Activated CD4-positive, alpha-beta T cell treated with anti-CD3 and anti-CD28 coated beads, Interleukin-2, amount 50 U/mL, for 48 hours (primary cell): ENCODE data around the gene HPS5.
"Not testable (repeated sequence)": the region's sequence is repeated elsewhere in the genome, so short reads cannot be mapped to it uniquely, and the experiment has no call there.

ENCODE experiments used
- DNase-seq, 2 experiments: peaks; one replicate each; pipeline ENCODE4 v3.0.0-alpha.2; 2020

The HPS5 gene

DNA sequence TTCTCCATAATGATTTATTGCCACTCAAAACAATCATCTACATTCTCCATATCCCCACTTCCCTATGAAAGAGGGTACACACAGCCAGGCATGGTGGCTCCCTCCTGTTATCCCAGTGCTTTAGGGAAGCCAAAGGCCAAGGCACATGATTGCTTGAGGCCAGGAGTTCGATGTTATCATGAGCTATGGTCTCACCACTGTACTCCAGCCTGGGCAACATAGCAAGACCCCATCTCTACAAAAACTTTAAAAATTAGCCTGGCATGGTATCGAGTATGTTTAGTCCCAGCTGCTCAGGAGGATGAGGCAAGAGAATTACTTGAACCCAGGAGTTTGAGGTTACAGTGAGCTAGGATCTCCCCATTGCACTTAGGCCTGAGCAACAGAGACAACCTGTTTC lies 6.0 kb downstream of the HPS5 start:
- no peak for DNase-seq

DNA sequence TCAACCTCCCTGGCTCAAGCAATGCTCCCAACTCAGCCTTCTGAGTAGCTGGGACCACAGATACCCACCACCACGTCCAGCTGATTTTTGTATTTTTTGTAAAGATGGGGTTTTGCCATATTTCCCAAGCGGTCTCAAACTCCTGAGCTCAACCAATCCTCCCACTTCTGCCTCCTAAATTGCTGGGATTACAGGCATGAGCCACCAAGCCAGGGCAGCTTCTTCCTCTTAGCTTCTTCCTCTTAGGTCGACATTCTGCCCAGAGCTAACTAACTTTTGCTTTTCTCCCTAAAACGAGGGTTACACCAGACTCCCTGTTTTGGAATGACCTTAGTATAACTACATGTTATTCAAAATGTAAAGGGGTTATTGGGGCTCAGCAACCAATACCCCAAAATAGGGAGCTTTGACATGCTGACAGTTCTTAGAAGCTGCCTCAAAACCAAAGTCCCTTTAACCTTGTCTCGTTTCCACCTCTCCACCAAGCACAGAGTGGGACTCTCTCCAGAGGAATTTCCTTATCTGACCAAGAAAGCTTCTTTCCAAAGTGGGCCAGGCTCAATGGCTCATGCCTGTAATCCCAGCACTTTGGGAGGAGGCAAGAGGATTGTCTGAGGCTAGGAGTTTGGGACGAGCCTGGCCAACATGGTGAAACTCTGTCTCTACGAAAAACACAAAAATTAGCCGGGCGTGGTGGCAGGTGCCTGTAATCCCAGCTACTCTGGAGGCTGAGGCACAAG lies 7.0 kb downstream of the HPS5 start:
- DNase-seq: no peak

DNA sequence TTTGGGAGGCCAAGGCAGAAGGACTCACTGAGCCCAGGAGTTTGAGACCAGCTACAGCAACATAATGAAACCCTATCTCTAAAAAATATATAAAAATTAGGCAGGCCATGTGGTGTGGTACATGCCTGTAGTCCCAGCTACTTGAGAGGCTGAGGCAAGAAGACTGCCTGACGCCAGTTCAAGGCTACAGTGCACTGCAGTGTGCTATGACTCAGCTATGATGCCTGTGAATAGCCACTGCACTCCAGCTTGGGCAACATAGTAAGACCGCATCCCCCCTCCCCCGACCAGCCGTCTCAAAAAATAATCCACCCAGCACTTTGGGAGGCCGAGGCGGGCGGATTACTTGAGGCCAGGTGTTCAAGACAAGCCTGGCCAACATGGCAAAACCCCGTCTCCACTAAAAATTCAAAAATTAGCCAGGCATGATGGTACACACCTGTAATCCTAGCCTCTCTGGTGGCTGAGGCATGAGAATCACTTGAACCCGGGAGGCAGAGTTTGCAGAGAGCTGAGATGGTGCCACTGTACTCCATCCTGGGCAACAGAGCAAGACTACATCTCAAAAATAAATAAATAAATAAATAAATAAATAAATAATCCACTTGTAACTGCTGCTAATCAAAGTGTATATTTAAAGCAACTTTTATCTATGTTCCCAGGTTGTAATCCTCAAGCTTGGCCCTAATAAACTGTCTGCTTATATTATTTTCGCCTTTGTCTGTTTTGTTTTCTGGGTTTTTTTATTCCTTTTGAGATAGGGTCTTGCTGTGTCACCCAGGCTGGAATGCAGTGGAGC lies 7.8 kb downstream of the HPS5 start:
- DNase-seq: no peak

GRCh38 chr11:18312663-18313420 lies 9.1 kb downstream of the HPS5 start:
- no peak for DNase-seq

DNA sequence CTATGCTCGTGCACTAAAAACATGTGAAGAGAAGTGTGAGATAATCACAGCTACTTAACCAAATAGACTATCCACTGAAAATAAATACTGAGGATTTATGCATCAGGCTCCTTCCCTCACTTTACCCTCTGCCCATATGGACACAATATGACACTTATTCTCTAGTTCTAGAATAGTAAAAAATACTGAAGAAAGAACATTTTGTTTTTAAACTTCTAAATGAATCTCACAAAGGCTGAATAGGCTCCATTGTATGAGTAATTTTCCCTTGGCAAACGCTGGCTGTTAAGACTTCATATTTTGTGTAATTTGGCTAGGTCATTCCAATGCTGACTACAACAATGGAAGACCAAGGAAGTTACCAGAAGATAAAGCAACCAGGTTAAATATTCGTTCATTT lies 9.9 kb downstream of the HPS5 start:
- no peak for DNase-seq

- no peak for DNase-seq
Measured at GRCh38 chr11:18310800-18311340, 11.1 kb downstream of the HPS5 start.

DNA sequence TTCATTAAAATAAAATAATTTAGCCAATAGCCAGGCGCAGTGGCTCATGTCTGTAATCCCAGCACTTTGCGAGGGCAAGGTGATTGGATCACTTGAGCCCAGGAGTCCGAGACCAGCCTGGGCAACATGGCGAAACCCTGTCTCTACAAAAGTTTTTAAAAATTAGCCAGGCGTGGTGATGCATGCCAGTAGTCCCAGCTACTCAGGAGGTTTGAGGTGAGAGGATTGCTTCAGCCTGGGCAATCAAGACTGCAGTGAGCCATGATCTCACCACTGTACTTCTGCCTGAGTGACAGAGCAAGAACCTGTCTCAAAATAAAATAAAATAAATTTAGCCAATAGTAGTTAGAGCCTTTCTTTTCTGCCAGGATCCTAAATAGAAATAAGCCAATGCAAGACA lies 12.2 kb downstream of the HPS5 start:
- DNase-seq: no peak

GRCh38 chr11:18308242-18308641 lies 13.7 kb downstream of the HPS5 start:
- DNase-seq: no peak

GRCh38 chr11:18307461-18308139 lies 14.3 kb downstream of the HPS5 start:
- DNase-seq: no peak

DNA sequence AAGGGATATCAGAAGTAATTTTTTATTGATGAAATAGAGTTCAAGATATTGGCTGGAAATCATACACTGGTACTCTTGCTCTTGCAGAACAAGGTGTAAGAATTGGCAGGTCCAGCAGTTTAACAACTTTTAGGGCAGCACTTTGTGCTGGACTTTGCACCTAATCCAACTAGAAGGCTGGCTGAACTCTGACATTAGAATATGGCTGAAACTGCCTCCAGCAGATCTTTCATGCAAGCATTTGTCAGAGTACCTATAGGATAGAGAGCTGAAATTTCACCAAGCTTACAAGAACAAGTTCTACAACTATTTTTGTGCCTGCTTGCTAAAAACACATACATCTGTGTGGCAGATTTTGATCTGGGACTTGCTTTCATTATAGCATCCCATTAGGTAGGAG lies 17.2 kb downstream of the HPS5 start:
- no peak for DNase-seq

DNA sequence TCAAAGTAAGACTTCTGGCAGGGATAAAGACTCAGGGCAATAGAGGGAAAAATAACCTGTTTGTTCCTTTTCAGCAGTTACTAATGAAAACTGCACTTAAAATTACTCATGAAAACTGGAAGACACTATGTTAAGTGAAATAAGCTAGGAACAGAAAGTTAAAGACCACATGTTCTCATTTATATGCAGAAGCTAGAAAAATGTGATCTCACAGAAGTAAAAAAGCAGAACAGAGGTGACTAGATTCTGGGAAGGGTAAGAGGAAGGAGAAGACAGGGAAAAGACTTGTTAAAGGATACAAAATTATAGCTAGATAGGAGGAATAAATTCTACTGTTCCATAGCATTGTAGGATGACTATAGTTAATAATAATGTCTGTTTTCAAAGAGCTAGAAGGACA lies 22.2 kb downstream of the HPS5 start:
- no peak for DNase-seq

- DNase-seq: no peak
Measured at GRCh38 chr11:18295316-18295715, 26.6 kb downstream of the HPS5 start.

- no peak for DNase-seq
Measured at GRCh38 chr11:18294862-18295261, 27.1 kb downstream of the HPS5 start.

DNA sequence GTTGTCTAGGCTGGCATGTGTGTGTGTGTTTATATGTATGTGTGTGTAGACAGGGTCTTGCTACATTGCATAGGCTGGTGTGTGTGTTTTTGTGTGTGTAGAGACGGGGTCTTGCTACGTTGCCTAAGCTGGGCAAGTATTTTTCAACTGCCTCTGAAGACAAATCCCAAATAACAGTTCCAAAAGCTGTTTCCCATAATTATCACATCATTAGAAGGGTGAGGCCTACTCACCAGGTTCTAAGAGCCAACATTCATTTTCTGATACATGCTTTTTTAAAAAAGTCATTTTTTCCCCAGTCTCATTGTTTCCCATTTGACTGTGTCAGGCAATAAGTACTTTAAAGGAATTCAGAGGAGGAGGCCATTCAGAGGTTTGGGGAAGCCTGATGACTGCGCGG lies 33.0 kb downstream of the HPS5 start:
- DNase-seq: no peak

DNA sequence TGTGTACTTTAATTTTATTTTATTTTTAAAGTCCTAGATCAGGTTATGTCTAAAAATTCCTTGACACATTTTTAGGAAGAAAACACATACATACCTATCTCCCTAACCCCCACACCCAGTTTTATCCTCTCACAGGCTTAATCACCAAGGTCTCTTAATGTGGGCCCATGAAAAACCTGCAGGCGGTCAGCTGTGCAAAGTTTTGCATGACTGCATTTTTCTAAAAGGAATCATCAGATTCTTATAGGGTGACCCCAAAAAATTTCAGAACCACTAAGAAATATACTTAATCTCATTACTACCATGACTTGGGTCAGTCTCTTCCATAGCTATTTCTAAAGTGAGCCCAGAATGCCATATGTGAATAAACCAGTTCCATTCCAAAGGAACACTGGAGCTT lies 36.1 kb downstream of the HPS5 start:
- DNase-seq: no peak

GRCh38 chr11:18282626-18283025 lies 39.3 kb downstream of the HPS5 start:
- no peak for DNase-seq

DNA sequence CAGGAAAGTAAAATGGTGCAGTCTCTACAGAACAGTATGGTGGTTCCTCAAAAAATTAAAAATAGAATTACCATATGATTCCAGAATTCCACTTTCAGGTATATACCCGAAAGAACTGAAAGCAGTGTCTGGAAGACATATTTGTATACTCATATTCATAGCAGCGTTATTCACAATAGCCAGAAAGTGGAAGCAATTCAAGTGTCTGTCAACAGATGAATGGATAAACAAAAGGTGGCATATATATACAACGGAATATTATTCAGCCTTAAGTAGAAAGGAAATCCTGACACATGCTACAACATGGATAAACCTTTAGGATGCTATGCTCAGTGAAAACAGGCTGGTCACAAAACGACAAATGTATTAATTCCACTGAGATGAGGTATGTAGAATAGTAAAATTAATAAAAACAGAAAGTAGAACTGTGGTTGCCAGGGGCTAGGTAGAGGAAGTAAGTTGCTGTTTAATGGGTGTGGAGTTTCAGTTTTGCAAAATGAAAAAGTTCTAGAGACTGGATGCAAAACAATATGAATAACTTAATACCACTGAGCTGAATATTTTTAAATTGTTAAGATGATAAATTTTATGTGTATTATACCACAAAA lies 41.4 kb downstream of the HPS5 start:
- DNase-seq: no peak

DNA sequence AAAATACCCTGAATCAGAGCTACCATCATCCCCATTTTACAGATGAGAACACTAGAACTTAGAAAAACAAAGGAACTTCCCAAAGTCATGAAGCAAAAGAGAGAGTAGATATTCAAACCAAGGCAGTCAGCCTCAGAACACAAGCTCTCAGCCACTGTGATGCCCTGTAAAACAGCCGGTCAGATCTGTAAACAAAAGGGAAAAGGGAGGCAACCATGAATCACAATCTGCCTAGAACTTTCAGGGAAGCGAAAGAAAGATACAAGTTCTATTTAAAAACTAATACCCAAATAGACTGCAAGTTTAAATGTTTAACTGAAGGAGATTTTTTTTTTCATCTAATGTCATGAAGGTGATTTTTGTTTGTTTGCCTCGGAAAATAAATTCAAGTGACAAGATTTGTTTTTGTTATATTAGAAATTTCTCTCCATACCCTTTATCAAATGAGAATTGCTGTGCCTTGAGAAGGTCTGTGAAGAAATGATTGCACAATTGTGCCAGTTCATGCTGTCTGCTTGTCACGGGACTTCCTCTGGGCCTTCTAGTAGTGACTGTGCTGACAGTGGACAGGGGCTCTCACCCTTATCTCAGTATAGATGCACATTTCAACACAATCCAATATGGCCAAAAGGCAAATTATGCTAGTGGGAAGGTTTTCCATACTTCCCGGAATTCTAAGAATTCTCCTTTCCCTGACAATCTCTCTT lies 44.2 kb downstream of the HPS5 start:
- no peak for DNase-seq

DNA sequence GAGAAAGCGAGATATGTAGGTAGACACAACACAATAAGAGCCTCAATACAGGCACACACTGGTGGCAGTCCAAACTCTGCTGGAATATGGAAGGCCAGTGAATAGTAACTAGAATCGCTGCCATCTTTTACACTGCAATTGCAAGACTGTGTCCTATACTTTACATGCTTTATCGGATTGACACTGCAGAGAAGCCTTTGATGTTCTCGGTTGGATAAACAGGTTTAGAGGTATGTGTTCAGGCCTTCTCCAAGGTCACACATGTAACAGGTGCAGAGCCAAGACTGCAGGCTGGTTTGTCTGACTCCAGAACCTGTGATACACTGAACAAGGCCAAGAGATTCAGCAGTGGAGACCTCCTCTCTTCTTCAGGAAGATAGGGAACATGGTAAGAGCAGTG lies 50.7 kb downstream of the HPS5 start:
- no peak for DNase-seq

GRCh38 chr11:18270102-18270501 lies 51.8 kb downstream of the HPS5 start:
- no peak for DNase-seq

DNA sequence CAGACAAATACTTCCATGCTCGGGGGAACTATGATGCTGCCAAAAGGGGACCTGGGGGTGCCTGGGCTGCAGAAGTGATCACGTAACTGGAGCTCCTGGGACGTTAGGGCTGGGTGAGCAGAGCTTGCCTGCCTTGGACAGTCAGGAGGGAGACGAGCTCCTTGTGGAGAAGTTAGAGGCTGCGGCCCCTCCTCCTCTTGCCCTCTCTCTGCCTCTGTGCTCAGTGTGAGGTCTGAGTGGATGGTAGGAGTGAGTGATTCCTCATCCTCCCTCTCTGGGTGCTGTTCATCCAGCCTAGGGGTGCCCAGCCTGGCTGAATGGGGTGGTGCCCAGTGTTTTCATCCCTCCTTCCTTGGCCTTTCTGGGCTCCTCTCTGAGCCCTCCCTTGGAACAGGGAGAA lies 52.7 kb downstream of the HPS5 start:
- DNase-seq: not testable (repeated sequence)
